Osteocyte (in vitro differentiated cells): Measurements from ENCODE around the gene MTHFD1L. TPM values are rescaled to one million over a fixed set of nuclear protein-coding genes. Genes with fewer than 3 reads are reported as not detected.

ENCODE experiments used
- DNase-seq: peaks from one replicate; pipeline ENCODE4 v3.0.0; 2021; ENCODE audit warnings: mixed read lengths; ENCODE audit not compliant: unreplicated experiment; ENCODE audit errors: extremely low spot score
- H3K27ac Mint-ChIP-seq: one replicate; pipeline ENCODE4 v1.8.0; 2021; ENCODE audit warnings: mild to moderate bottlenecking, mixed read lengths; ENCODE audit not compliant: unreplicated experiment
- H3K27me3 Mint-ChIP-seq: one replicate; pipeline ENCODE4 v1.8.0; 2021; ENCODE audit warnings: mixed read lengths; ENCODE audit not compliant: unreplicated experiment
- H3K36me3 Mint-ChIP-seq: one replicate; pipeline ENCODE4 v1.8.0; 2021; ENCODE audit warnings: mixed read lengths; ENCODE audit not compliant: unreplicated experiment
- H3K4me1 Mint-ChIP-seq: one replicate; pipeline ENCODE4 v1.8.0; 2021; ENCODE audit warnings: mixed read lengths; ENCODE audit not compliant: unreplicated experiment
- H3K4me3 Mint-ChIP-seq: one replicate; pipeline ENCODE4 v1.8.0; 2021; ENCODE audit warnings: mild to moderate bottlenecking, moderate library complexity, mixed read lengths; ENCODE audit not compliant: unreplicated experiment
- H3K9me3 Mint-ChIP-seq: one replicate; pipeline ENCODE4 v1.8.0; 2021; ENCODE audit warnings: mixed read lengths; ENCODE audit not compliant: unreplicated experiment
- CTCF ChIP-seq: fragments of 200-600 bp; sonication (generic); IDR thresholded peaks from 2 replicates; pipeline ENCODE4 v1.5.0; 2021; ENCODE audit warnings: antibody characterized with exemption, mild to moderate bottlenecking, moderate library complexity
- total RNA-seq: library from RNA; stranded (reverse); gene quantifications from 2 replicates; pipeline ENCODE4 v1.2.1, GENCODE V29; 2021

Gene MTHFD1L
- total RNA-seq, 1 donor from 2014 or later: 63.2 TPM

GRCh38 chr6:151004383-151005024, 139.0 kb downstream of the MTHFD1L start:
- peaks cover 74% of the 10 kb centered on the region for H3K4me1 Mint-ChIP-seq
- TF ChIP-seq CTCF: no peak
- no peaks in the 10 kb centered on the region for H3K36me3 Mint-ChIP-seq
- H3K27ac Mint-ChIP-seq: peak overlapping the region; percentile 89
- DNase-seq: no peak
- H3K9me3 Mint-ChIP-seq: no peaks in the 10 kb centered on the region
- H3K27me3 Mint-ChIP-seq: no peaks in the 10 kb centered on the region
- no peak overlapping the region for H3K4me3 Mint-ChIP-seq

- no peaks in the 10 kb centered on the region for H3K9me3 Mint-ChIP-seq
- H3K4me3 Mint-ChIP-seq: no peak overlapping the region
These were observed 139.7 kb downstream of the MTHFD1L start for GRCh38 chr6:151005164-151005563.

GRCh38 chr6:151005896-151006632, 140.6 kb downstream of the MTHFD1L start:
- Mint-ChIP-seq H3K4me3 (no peak overlapping the region), H3K36me3 (peaks cover 3% of the 10 kb centered on the region), H3K27ac (peak overlapping the region; percentile 72), H3K27me3 (no peaks in the 10 kb centered on the region), H3K9me3 (no peaks in the 10 kb centered on the region), H3K4me1 (peaks cover 70% of the 10 kb centered on the region)
- no peak for DNase-seq
- no peak for TF ChIP-seq CTCF

More at GRCh38 chr6:151005164-151005563, 139.7 kb downstream of the MTHFD1L start:
- no peak for DNase-seq
- H3K4me1 Mint-ChIP-seq: peaks cover 71% of the 10 kb centered on the region
- H3K36me3 Mint-ChIP-seq: peaks cover 3% of the 10 kb centered on the region
- peak overlapping the region; percentile 43 for H3K27ac Mint-ChIP-seq
- no peak for TF ChIP-seq CTCF
- no peaks in the 10 kb centered on the region for H3K27me3 Mint-ChIP-seq

- no peaks in the 10 kb centered on the region for H3K9me3 Mint-ChIP-seq
- peaks cover 3% of the 10 kb centered on the region for H3K36me3 Mint-ChIP-seq
- no peak overlapping the region for H3K4me3 Mint-ChIP-seq
- no peak for DNase-seq
- peak overlapping the region; percentile 86 for H3K27ac Mint-ChIP-seq
- no peak for TF ChIP-seq CTCF
- peaks cover 68% of the 10 kb centered on the region for H3K4me1 Mint-ChIP-seq
- no peaks in the 10 kb centered on the region for H3K27me3 Mint-ChIP-seq
These were observed 141.6 kb downstream of the MTHFD1L start for GRCh38 chr6:151007076-151007475.

- no peaks in the 10 kb centered on the region for H3K9me3 Mint-ChIP-seq
- no peak overlapping the region for H3K4me3 Mint-ChIP-seq
- H3K4me1 Mint-ChIP-seq: peaks cover 77% of the 10 kb centered on the region
- no peak for DNase-seq
- peak overlapping the region; percentile 58 for H3K27ac Mint-ChIP-seq
- no peak for TF ChIP-seq CTCF
- H3K27me3 Mint-ChIP-seq: no peaks in the 10 kb centered on the region
- H3K36me3 Mint-ChIP-seq: peaks cover 3% of the 10 kb centered on the region
These were observed 142.4 kb downstream of the MTHFD1L start for GRCh38 chr6:151007922-151008321.
